H1 (cell line): ENCODE data around the gene MID1. TPM values are rescaled to one million over a fixed set of nuclear protein-coding genes. Genes with fewer than 3 reads are reported as not detected.

Source experiments
- CTCF ChIA-PET: fragments of 300-600 bp; sonication (Branson Sonifier 250); formaldehyde crosslinking; loops from one replicate; lab custom pipeline; 2021; ENCODE audit not compliant: partially characterized antibody; lab: Charles Lee
- POLR2A ChIA-PET: fragments of 300-600 bp; sonication (Branson Sonifier 250); formaldehyde crosslinking; loops from one replicate; lab custom pipeline; 2021; ENCODE audit warnings: inconsistent platforms; ENCODE audit not compliant: partially characterized antibody; lab: Charles Lee
- DNase-seq, 2 experiments: peaks; one replicate each; pipeline versions ENCODE4 v3.0.0 to v3.0.0-alpha.2; 2010 to 2022; ENCODE audit warnings: low spot score in 2 of 2, low read depth in 1 of 2, mixed read lengths in 1 of 2
- FAIRE-seq: peaks from 2 replicates; lab custom pipeline; 2011; peaks lifted over from hg19 to GRCh38; lab: Jason Lieb, UNC
- H2AFZ ChIP-seq: 2 replicates; pipeline ENCODE4 v1.8.1; 2012; ENCODE audit warnings: low read length, inconsistent platforms
- H2AK5ac ChIP-seq: 2 replicates; pipeline ENCODE4 v1.6.1; 2013; ENCODE audit warnings: low read depth, low read length
- H2BK120ac ChIP-seq: replicated peaks from 2 replicates; pipeline ENCODE3; 2013; ENCODE audit warnings: low read depth, low read length, inconsistent platforms
- H2BK12ac ChIP-seq: 2 replicates; pipeline ENCODE4 v1.6.1; 2013; ENCODE audit warnings: low read depth, low read length
- H2BK15ac ChIP-seq: 2 replicates; pipeline ENCODE4 v1.6.1; 2013; ENCODE audit warnings: low read length
- H2BK20ac ChIP-seq: 2 replicates; pipeline ENCODE4 v1.6.1; 2013; ENCODE audit warnings: low read length
- H2BK5ac ChIP-seq: 2 replicates; pipeline ENCODE4 v1.6.1; 2013; ENCODE audit warnings: low read depth, low read length
- H3K14ac ChIP-seq: 2 replicates; pipeline ENCODE4 v1.6.1; 2013; ENCODE audit warnings: inconsistent platforms; ENCODE audit not compliant: insufficient read length
- H3K18ac ChIP-seq: 2 replicates; pipeline ENCODE4 v1.6.1; 2013; ENCODE audit warnings: low read length; ENCODE audit errors: extremely low read depth
- H3K23ac ChIP-seq: 2 replicates; pipeline ENCODE4 v1.6.1; 2013; ENCODE audit warnings: inconsistent platforms; ENCODE audit not compliant: insufficient read length
- H3K23me2 ChIP-seq: 2 replicates; pipeline ENCODE4 v1.6.1; 2013; ENCODE audit warnings: low read depth, low read length
- H3K27ac ChIP-seq: 2 replicates; pipeline ENCODE4 v1.6.1; 2011; ENCODE audit warnings: low read depth, low read length, inconsistent platforms
- H3K27me3 ChIP-seq, 4 experiments: replicated peaks in 1 of 4; 1 replicate in 1 of 4; 2 replicates in 3 of 4; pipeline versions ENCODE4 v1.6.1 to v1.8.1; 2011 to 2013; ENCODE audit warnings: low read length in 3 of 4, mild to moderate bottlenecking in 3 of 4, inconsistent platforms in 2 of 4, mixed read lengths in 2 of 4, moderate library complexity in 1 of 4; ENCODE audit not compliant: control insufficient read depth in 3 of 4, insufficient read depth in 3 of 4; ENCODE audit errors: extremely low read depth in 1 of 4
- H3K36me3 ChIP-seq, 4 experiments: 2 replicates each; pipeline versions ENCODE4 v1.6.1 to v1.8.1; 2011 to 2013; ENCODE audit warnings: mild to moderate bottlenecking in 4 of 4, low read length in 3 of 4, moderate library complexity in 2 of 4, control low read depth in 1 of 4, inconsistent platforms in 1 of 4; ENCODE audit not compliant: insufficient read depth in 4 of 4, control insufficient read depth in 2 of 4
- H3K4ac ChIP-seq: replicated peaks from 2 replicates; pipeline ENCODE3; 2013; ENCODE audit warnings: low read length, low read depth, mixed read lengths, inconsistent platforms; ENCODE audit not compliant: insufficient read length
- H3K4me1 ChIP-seq, 4 experiments: replicated peaks in 1 of 4; 1 replicate in 1 of 4; 2 replicates in 3 of 4; pipeline versions ENCODE4 v1.6.1 to v1.8.1; 2011 to 2013; ENCODE audit warnings: low read length in 3 of 4, inconsistent platforms in 2 of 4, mixed read lengths in 1 of 4; ENCODE audit not compliant: insufficient read depth in 4 of 4, control insufficient read depth in 3 of 4
- H3K4me2 ChIP-seq, 2 experiments: 2 replicates each; pipeline versions ENCODE4 v1.6.1 to v1.8.1; 2011 to 2013; ENCODE audit warnings: low read depth in 2 of 2, low read length in 2 of 2, control low read depth in 1 of 2, inconsistent platforms in 1 of 2, mild to moderate bottlenecking in 1 of 2; ENCODE audit not compliant: insufficient read depth in 1 of 2
- H3K4me3 ChIP-seq, 4 experiments: fragments of 200-600, 300-600 bp in 1 of 4; sonication (generic), shearing (Covaris generic), sonication (Bioruptor Twin) in 1 of 4; 2 replicates each; pipeline versions ENCODE4 v1.5.1 to v1.8.1; 2011 to 2016; ENCODE audit warnings: low read length in 4 of 4, low read depth in 3 of 4, control low read depth in 2 of 4, inconsistent platforms in 2 of 4, mild to moderate bottlenecking in 2 of 4, mixed read lengths in 1 of 4, moderate library complexity in 1 of 4; ENCODE audit not compliant: insufficient read depth in 2 of 4; ENCODE audit errors: extremely low read depth in 1 of 4
- H3K56ac ChIP-seq: replicated peaks from 2 replicates; pipeline ENCODE3; 2013; ENCODE audit warnings: low read depth, mild to moderate bottlenecking, mixed read lengths, low read length, inconsistent platforms; ENCODE audit not compliant: insufficient read length
- H3K79me1 ChIP-seq: 2 replicates; pipeline ENCODE4 v1.6.1; 2013; ENCODE audit warnings: low read depth, low read length, control low read depth
- H3K79me2 ChIP-seq, 2 experiments: 2 replicates each; pipeline versions ENCODE4 v1.6.1 to v1.8.1; 2012 to 2013; ENCODE audit warnings: low read length in 2 of 2, mild to moderate bottlenecking in 2 of 2, inconsistent platforms in 1 of 2; ENCODE audit not compliant: insufficient read depth in 2 of 2, control insufficient read depth in 1 of 2
- H3K9ac ChIP-seq, 4 experiments: replicated peaks in 1 of 4; 1 replicate in 1 of 4; 2 replicates in 3 of 4; pipeline versions ENCODE4 v1.6.1 to v1.8.1; 2011 to 2013; ENCODE audit warnings: low read depth in 3 of 4, low read length in 3 of 4, control low read depth in 2 of 4, mild to moderate bottlenecking in 2 of 4, moderate library complexity in 2 of 4, inconsistent platforms in 1 of 4; ENCODE audit errors: extremely low read depth in 1 of 4
- H3K9me3 ChIP-seq, 2 experiments: 2 replicates each; pipeline versions ENCODE4 v1.6.1 to v1.8.1; 2012 to 2013; ENCODE audit warnings: mild to moderate bottlenecking in 2 of 2, moderate library complexity in 2 of 2, control low read depth in 1 of 2, inconsistent platforms in 1 of 2, low read depth in 1 of 2, low read length in 1 of 2, mixed read lengths in 1 of 2; ENCODE audit not compliant: insufficient read depth in 2 of 2
- H4K20me1 ChIP-seq, 2 experiments: replicated peaks in 1 of 2; 2 replicates each; pipeline versions ENCODE3 to v1.8.1; 2011 to 2013; ENCODE audit warnings: inconsistent platforms in 2 of 2, low read length in 2 of 2, mild to moderate bottlenecking in 1 of 2; ENCODE audit not compliant: insufficient read depth in 2 of 2, control insufficient read depth in 1 of 2
- H4K5ac ChIP-seq: 2 replicates; pipeline ENCODE4 v1.6.1; 2013; ENCODE audit warnings: low read length, low read depth, mixed read lengths, inconsistent platforms; ENCODE audit not compliant: insufficient read length
- H4K8ac ChIP-seq: 2 replicates; pipeline ENCODE4 v1.8.0; 2013; ENCODE audit warnings: mild to moderate bottlenecking, moderate library complexity, low read length, inconsistent platforms; ENCODE audit not compliant: insufficient read depth; ENCODE audit errors: extremely low read depth
- H4K91ac ChIP-seq: replicated peaks from 2 replicates; pipeline ENCODE3; 2013; ENCODE audit warnings: low read length, mixed read lengths, inconsistent platforms; ENCODE audit not compliant: insufficient read length
- BACH1 ChIP-seq: IDR thresholded peaks from 2 replicates; pipeline ENCODE4 v1.6.1; 2012; ENCODE audit warnings: low read length, improper control_type of control experiment
- CTCF ChIP-seq, 3 experiments: IDR thresholded peaks; 1 replicate in 2 of 3; 2 replicates in 1 of 3; pipeline versions ENCODE4 v1.5.1 to v1.6.1; 2011; ENCODE audit warnings: low read length in 3 of 3, mild to moderate bottlenecking in 3 of 3, inconsistent platforms in 2 of 3, low read depth in 1 of 3, moderate library complexity in 1 of 3; ENCODE audit not compliant: insufficient read depth in 1 of 3; ENCODE audit errors: control extremely low read depth in 1 of 3
- EGR1 ChIP-seq: IDR thresholded peaks from 2 replicates; pipeline ENCODE4 v1.6.1; 2011; ENCODE audit warnings: low read depth, low read length, borderline replicate concordance
- KDM4A ChIP-seq: IDR thresholded peaks from one replicate; pipeline ENCODE4 v1.7.1; 2012; ENCODE audit warnings: low read depth, mild to moderate bottlenecking, moderate library complexity, low read length, inconsistent platforms; ENCODE audit not compliant: severe bottlenecking
- PHF8 ChIP-seq: fragments of 200-600 bp; sonication (generic); conservative IDR thresholded peaks from 2 replicates; pipeline ENCODE4 v1.7.1; 2012; ENCODE audit warnings: low read depth, mild to moderate bottlenecking, inconsistent platforms, low read length, moderate library complexity
- RAD21 ChIP-seq, 2 experiments: IDR thresholded peaks in 1 of 2; conservative IDR thresholded peaks in 1 of 2; 2 replicates each; pipeline ENCODE4 v1.6.1; 2011; ENCODE audit warnings: low read depth in 2 of 2, low read length in 2 of 2, improper control_type of control experiment in 1 of 2, inconsistent platforms in 1 of 2, mild to moderate bottlenecking in 1 of 2, moderate library complexity in 1 of 2
- SAP30 ChIP-seq: fragments of 300-600 bp; sonication (generic); IDR thresholded peaks from 2 replicates; pipeline ENCODE4 v1.7.1; 2012; ENCODE audit warnings: low read length, moderate library complexity, mild to moderate bottlenecking, inconsistent platforms; ENCODE audit not compliant: insufficient read depth, insufficient replicate concordance
- SIRT6 ChIP-seq: IDR thresholded peaks from one replicate; pipeline ENCODE4 v1.7.1; 2012; ENCODE audit warnings: low read length, inconsistent platforms
- SRF ChIP-seq: IDR thresholded peaks from 2 replicates; pipeline ENCODE4 v1.6.1; 2011; ENCODE audit warnings: mild to moderate bottlenecking, low read depth, low read length, moderate library complexity
- TAF7 ChIP-seq: optimal IDR thresholded peaks from 2 replicates; pipeline ENCODE3; 2011; ENCODE audit warnings: low read depth, mild to moderate bottlenecking, inconsistent platforms, low read length, moderate library complexity, borderline replicate concordance
- ZNF274 ChIP-seq: IDR thresholded peaks from 2 replicates; pipeline ENCODE4 v1.7.0; 2012; ENCODE audit warnings: low read length, borderline replicate concordance; ENCODE audit errors: extremely low read depth
- polyA plus RNA-seq, 7 experiments: library from polyadenylated mRNA; depleted of rRNA in 3 of 7; stranded (reverse) in 5 of 7; unstranded in 2 of 7; fragments of >200 nt in 5 of 7; fragments of 200-250 nt in 2 of 7; gene quantifications; 1 replicate in 5 of 7; 2 replicates in 1 of 7; 4 replicates in 1 of 7; pipeline versions ENCODE4 v1.2.1 to v1.2.3, GENCODE V29; 2011 to 2013; ENCODE audit warnings: missing spikeins in 2 of 7, mixed read lengths in 2 of 7
- total RNA-seq: library from RNA; stranded (reverse); fragmentation: NEBNext Ultra II Directional; extraction: Animal tissue kit (Norgen Biotek cat#: 25700); gene quantifications from 2 replicates; pipeline ENCODE4 v1.2.1, GENCODE V29; 2021
- TF ChIP-seq, protein P1 (sequence below): IDR thresholded peaks from 2 replicates; pipeline ENCODE4 v1.6.1; 2011; ENCODE audit warnings: low read depth, mild to moderate bottlenecking, low read length; ENCODE audit not compliant: insufficient read depth

The MID1 gene
- total and polyA plus RNA-seq, 2 of the 8 experiments (the other 6 are each of a cell fraction or from before 2014, with no cell fraction given), result 12.9 to 54.3 TPM

DNA sequence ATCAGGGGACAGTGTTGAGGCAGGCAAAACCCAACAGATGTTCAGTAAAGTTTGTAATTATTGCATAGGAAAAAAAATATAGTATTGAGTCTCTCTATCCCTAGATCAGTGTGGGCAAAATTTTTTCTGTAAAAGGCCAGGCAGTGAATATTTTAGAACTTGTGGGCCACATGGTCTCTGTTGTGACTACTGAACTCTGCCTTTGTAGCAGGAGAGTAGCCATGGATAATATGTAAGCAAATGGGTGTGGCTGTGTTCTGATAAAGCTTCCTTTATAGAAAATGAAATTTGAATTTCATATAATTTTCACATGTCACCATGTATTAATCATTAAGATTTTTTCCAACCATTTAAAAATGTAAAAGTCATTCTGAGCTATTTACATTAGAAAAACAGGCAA is 193.1 kb downstream of the MID1 start:
- H3K18ac ChIP-seq, result no peak overlapping the region
- no peak overlapping the region for H2BK5ac ChIP-seq
- no peak overlapping the region for H3K4me2 ChIP-seq
- H4K8ac ChIP-seq, result no peak overlapping the region
- no peak overlapping the region for H2BK120ac ChIP-seq
- no peak overlapping the region for H2BK15ac ChIP-seq
- H4K20me1 ChIP-seq, result no peaks in the 10 kb centered on the region
- no peaks in the 10 kb centered on the region for H3K79me2 ChIP-seq
- H2BK12ac ChIP-seq, result no peak overlapping the region
- H3K27ac ChIP-seq, result no peak overlapping the region
- H3K14ac ChIP-seq, result no peak overlapping the region
- H3K79me1 ChIP-seq, result no peaks in the 10 kb centered on the region
- no peak overlapping the region for H3K23ac ChIP-seq
- H2AK5ac ChIP-seq, result no peak overlapping the region
- H3K4me3 ChIP-seq, result no peak overlapping the region
- H3K9ac ChIP-seq, result no peak overlapping the region
- H3K4me1 ChIP-seq, result no peaks in the 10 kb centered on the region
- no peaks in the 10 kb centered on the region for H3K9me3 ChIP-seq
- H2BK20ac ChIP-seq, result no peak overlapping the region
- no peak overlapping the region for H4K91ac ChIP-seq
- no peaks in the 10 kb centered on the region for H3K23me2 ChIP-seq
- H3K27me3 ChIP-seq, result no peaks in the 10 kb centered on the region
- ChIA-PET POLR2A (no interaction called here), CTCF (interaction anchor here (1.5 kb wide), 1 partner anchor 237 kb away, joined by 4 read pairs; no protein-coding TSS in a partner anchor)
- H3K56ac ChIP-seq, result no peak overlapping the region
- FAIRE-seq, result no peak
- no peak overlapping the region for H2AFZ ChIP-seq
- H4K5ac ChIP-seq, result no peak overlapping the region
- H3K4ac ChIP-seq, result no peak overlapping the region
- H3K36me3 ChIP-seq, result no peaks in the 10 kb centered on the region
- DNase-seq, result no peak
- TF ChIP-seq ZNF274, result no peak
- no peak for TF ChIP-seq CTCF (IDR thresholded peaks at IDR 0.05; ENCODE audit: control extremely low read depth in 1 of 3, insufficient read depth in 1 of 3, low read depth in 1 of 3, low read length in 3 of 3)
- TF ChIP-seq, protein P1, sequence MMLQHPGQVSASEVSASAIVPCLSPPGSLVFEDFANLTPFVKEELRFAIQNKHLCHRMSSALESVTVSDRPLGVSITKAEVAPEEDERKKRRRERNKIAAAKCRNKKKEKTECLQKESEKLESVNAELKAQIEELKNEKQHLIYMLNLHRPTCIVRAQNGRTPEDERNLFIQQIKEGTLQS, result no peak
- TF ChIP-seq RAD21 (IDR thresholded peaks at IDR 0.05 in 1 of 2, conservative IDR thresholded peaks at IDR 0.05 in 1 of 2; ENCODE audit: low read depth in 2 of 2, low read length in 2 of 2), result no peak
- no peak for TF ChIP-seq PHF8
- no peak for TF ChIP-seq SAP30
- no peak for TF ChIP-seq KDM4A
- TF ChIP-seq SRF, result no peak
- TF ChIP-seq BACH1, result no peak
- no peak for TF ChIP-seq TAF7
- TF ChIP-seq SIRT6, result no peak
- TF ChIP-seq EGR1, result no peak
